Limb (tissue), 2 donors: ENCODE results near the gene SRP68.
"Not testable (repeated sequence)": the region's sequence is repeated elsewhere in the genome, so short reads cannot be mapped to it uniquely, and the experiment has no call there.

Experiments used
- DNase-seq, 2 donors: peaks; one replicate each; pipeline ENCODE4 v3.0.0-alpha.2; 2016; ENCODE audit errors: extremely low spot score in 2 of 2

SRP68 gene

GRCh38 chr17:76089680-76090516 lies 17.6 kb upstream of the SRP68 start:
- no peak for DNase-seq

- no peak for DNase-seq
Observed at GRCh38 chr17:76088868-76089576, 16.7 kb upstream of the SRP68 start.

- DNase-seq: no peak
Observed at GRCh38 chr17:76088041-76088867, 15.9 kb upstream of the SRP68 start.

- DNase-seq: no peak
Observed at GRCh38 chr17:76087531-76087930, 15.2 kb upstream of the SRP68 start.

- DNase-seq: no peak
Observed at GRCh38 chr17:76086384-76086783, 14.1 kb upstream of the SRP68 start.

- DNase-seq: no peak
Observed at GRCh38 chr17:76085731-76086366, 13.5 kb upstream of the SRP68 start.

GRCh38 chr17:76085066-76085730 lies 12.9 kb upstream of the SRP68 start:
- no peak for DNase-seq

- DNase-seq: no peak
Observed at GRCh38 chr17:76083536-76084182, 11.3 kb upstream of the SRP68 start.

- no peak for DNase-seq
Observed at GRCh38 chr17:76082326-76083251, 10.3 kb upstream of the SRP68 start.

- DNase-seq: no peak
Observed at GRCh38 chr17:76081295-76082210, 9.2 kb upstream of the SRP68 start.

GRCh38 chr17:76080768-76081287 lies 8.5 kb upstream of the SRP68 start:
- no peak for DNase-seq

- no peak for DNase-seq
Observed at GRCh38 chr17:76079956-76080767, 7.8 kb upstream of the SRP68 start.

- DNase-seq: no peak
Observed at GRCh38 chr17:76079535-76079955, 7.2 kb upstream of the SRP68 start.

GRCh38 chr17:76078860-76079534 lies 6.7 kb upstream of the SRP68 start, which contains the start of gene ZACN:
Gene ZACN (plus strand): TSS chr17:76079182. CDS start chr17:76079265, 83 bp downstream.
- DNase-seq: no peak

GRCh38 chr17:76078370-76078769 lies 6.1 kb upstream of the SRP68 start:
- not testable (repeated sequence) for DNase-seq

- DNase-seq: no peak
Observed at GRCh38 chr17:76077584-76078110, 5.3 kb upstream of the SRP68 start.
